DND-41 (cell line): Measurements from ENCODE around the gene ATPAF1.

Source experiments
- ATAC-seq: fragments of 200-7000 bp; cut with Tn5 transposase; 3 replicates; pipeline ENCODE4 v1.9.1; 2021; ENCODE audit warnings: low read depth; ENCODE audit not compliant: insufficient read depth
- DNase-seq: peaks from one replicate; pipeline ENCODE4 v3.0.0-alpha.2; 2020
- H2AFZ ChIP-seq: 2 replicates; pipeline ENCODE4 v1.6.0; 2012; ENCODE audit warnings: low read depth, low read length
- H3K27ac ChIP-seq: 2 replicates; pipeline ENCODE4 v1.5.1; 2012; ENCODE audit warnings: low read length, inconsistent platforms
- H3K27me3 ChIP-seq: fragments of 200-600 bp; sonication (generic); 2 replicates; pipeline ENCODE4 v1.6.0; 2012; ENCODE audit warnings: low read length, mild to moderate bottlenecking, inconsistent platforms; ENCODE audit not compliant: insufficient read depth, poor library complexity
- H3K36me3 ChIP-seq: 2 replicates; pipeline ENCODE4 v1.5.1; 2012; ENCODE audit warnings: low read length, inconsistent platforms; ENCODE audit not compliant: insufficient read depth
- H3K4me1 ChIP-seq: 2 replicates; pipeline ENCODE4 v1.5.1; 2012; ENCODE audit warnings: mild to moderate bottlenecking, low read length; ENCODE audit not compliant: insufficient read depth
- H3K4me2 ChIP-seq: 2 replicates; pipeline ENCODE4 v1.6.0; 2012; ENCODE audit warnings: mild to moderate bottlenecking, moderate library complexity, low read length, inconsistent platforms; ENCODE audit not compliant: insufficient read depth
- H3K4me3 ChIP-seq, 2 experiments: fragments of 200-600 bp in 1 of 2; shearing (Covaris generic) in 1 of 2; 2 replicates each; pipeline ENCODE4 v1.5.1; 2012 to 2016; ENCODE audit warnings: inconsistent platforms in 2 of 2, low read length in 2 of 2, mild to moderate bottlenecking in 2 of 2, low read depth in 1 of 2, moderate library complexity in 1 of 2
- H3K79me2 ChIP-seq: 2 replicates; pipeline ENCODE4 v1.6.0; 2012; ENCODE audit warnings: low read length, inconsistent platforms; ENCODE audit not compliant: insufficient read depth
- H3K9ac ChIP-seq: 2 replicates; pipeline ENCODE4 v1.6.0; 2012; ENCODE audit warnings: low read depth, mild to moderate bottlenecking, inconsistent platforms, low read length, moderate library complexity
- H3K9me3 ChIP-seq: 2 replicates; pipeline ENCODE4 v1.5.1; 2012; ENCODE audit warnings: low read length, moderate library complexity, mild to moderate bottlenecking, inconsistent platforms; ENCODE audit not compliant: insufficient read depth, severe bottlenecking
- H4K20me1 ChIP-seq: 2 replicates; pipeline ENCODE4 v1.6.0; 2012; ENCODE audit warnings: low read length; ENCODE audit not compliant: insufficient read depth
- EZH2 ChIP-seq: IDR thresholded peaks from 3 replicates; pipeline ENCODE4 v1.6.1; 2012; ENCODE audit warnings: borderline replicate concordance, low read depth, mild to moderate bottlenecking, moderate library complexity, low read length, inconsistent platforms; ENCODE audit not compliant: severe bottlenecking
- TF ChIP-seq, protein P1 (sequence below): IDR thresholded peaks from 2 replicates; pipeline ENCODE4 v1.5.1; 2012; ENCODE audit warnings: borderline replicate concordance, low read length, moderate library complexity, mild to moderate bottlenecking; ENCODE audit not compliant: poor library complexity, severe bottlenecking; ENCODE audit errors: extremely low read depth

ATPAF1 gene

DNA sequence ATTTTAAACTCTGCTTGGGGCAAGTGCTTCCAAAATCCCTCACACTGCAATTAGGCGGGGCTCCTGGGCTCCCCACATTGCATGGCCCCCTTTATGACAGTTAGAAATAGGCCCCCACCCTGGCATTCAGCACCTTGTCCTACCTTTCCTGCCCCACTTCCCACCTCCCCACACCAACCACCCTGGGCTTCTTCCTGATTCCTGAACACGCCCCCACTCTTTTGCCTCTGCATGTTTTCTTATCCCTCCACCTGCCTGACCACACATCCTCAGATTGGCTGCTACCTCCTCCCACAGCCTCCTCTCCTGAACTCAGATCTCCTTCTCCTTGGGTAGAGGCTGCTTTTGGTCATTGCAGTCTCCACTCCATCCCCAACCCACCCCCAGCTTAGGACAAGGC, 53.1 kb downstream of the ATPAF1 start:
- Histone ChIP-seq H4K20me1 (no peaks in the 10 kb centered on the region), H3K4me2 (peak overlapping the region; percentile 96), H3K4me3 (peak overlapping the region in 1 of 2 experiments; percentile 78; a peak in 2 of 4 replicates), H3K36me3 (no peaks in the 10 kb centered on the region), H3K9ac (peak overlapping the region; percentile 65; the same call in 1 of the 2 replicates), H3K27me3 (peaks cover 4% of the 10 kb centered on the region), H3K27ac (no peak overlapping the region), H3K79me2 (no peaks in the 10 kb centered on the region), H3K4me1 (peaks cover 20% of the 10 kb centered on the region), H3K9me3 (no peaks in the 10 kb centered on the region), H2AFZ (no peak overlapping the region; the same call in 1 of the 2 replicates)
- DNase-seq: no peak
- TF ChIP-seq, protein P1, sequence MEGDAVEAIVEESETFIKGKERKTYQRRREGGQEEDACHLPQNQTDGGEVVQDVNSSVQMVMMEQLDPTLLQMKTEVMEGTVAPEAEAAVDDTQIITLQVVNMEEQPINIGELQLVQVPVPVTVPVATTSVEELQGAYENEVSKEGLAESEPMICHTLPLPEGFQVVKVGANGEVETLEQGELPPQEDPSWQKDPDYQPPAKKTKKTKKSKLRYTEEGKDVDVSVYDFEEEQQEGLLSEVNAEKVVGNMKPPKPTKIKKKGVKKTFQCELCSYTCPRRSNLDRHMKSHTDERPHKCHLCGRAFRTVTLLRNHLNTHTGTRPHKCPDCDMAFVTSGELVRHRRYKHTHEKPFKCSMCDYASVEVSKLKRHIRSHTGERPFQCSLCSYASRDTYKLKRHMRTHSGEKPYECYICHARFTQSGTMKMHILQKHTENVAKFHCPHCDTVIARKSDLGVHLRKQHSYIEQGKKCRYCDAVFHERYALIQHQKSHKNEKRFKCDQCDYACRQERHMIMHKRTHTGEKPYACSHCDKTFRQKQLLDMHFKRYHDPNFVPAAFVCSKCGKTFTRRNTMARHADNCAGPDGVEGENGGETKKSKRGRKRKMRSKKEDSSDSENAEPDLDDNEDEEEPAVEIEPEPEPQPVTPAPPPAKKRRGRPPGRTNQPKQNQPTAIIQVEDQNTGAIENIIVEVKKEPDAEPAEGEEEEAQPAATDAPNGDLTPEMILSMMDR: no peak
- no peak for TF ChIP-seq EZH2
- no peak for ATAC-seq

DNA sequence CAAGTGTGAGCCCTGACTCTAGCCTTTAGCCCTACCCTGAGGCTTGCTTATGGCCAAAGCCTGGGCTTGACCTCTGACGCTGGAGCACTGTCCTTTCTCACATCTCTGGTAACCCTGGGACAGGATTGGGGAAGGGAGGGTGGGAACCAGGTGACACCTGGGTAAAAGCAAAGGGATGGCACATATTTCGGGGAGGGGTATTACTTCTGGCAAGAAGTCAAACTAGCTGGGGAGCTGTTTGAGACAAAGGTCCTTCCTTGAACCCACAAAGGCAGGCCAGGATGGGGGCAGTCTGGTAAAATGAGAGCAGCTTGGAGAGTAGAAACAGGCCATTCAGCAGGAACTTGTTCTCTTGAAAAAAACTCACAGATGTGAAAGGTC, 53.6 kb downstream of the ATPAF1 start:
- Histone ChIP-seq H3K9ac (no peak overlapping the region), H3K4me3 (no peak overlapping the region), H3K79me2 (no peaks in the 10 kb centered on the region), H2AFZ (no peak overlapping the region), H3K4me2 (no peak overlapping the region), H3K9me3 (no peaks in the 10 kb centered on the region), H3K27ac (no peak overlapping the region), H3K4me1 (peaks cover 20% of the 10 kb centered on the region), H3K27me3 (peaks cover 4% of the 10 kb centered on the region), H3K36me3 (no peaks in the 10 kb centered on the region), H4K20me1 (no peaks in the 10 kb centered on the region)
- TF ChIP-seq, protein P1: no peak
- no peak for TF ChIP-seq EZH2
- ATAC-seq: no peak
- no peak for DNase-seq

DNA sequence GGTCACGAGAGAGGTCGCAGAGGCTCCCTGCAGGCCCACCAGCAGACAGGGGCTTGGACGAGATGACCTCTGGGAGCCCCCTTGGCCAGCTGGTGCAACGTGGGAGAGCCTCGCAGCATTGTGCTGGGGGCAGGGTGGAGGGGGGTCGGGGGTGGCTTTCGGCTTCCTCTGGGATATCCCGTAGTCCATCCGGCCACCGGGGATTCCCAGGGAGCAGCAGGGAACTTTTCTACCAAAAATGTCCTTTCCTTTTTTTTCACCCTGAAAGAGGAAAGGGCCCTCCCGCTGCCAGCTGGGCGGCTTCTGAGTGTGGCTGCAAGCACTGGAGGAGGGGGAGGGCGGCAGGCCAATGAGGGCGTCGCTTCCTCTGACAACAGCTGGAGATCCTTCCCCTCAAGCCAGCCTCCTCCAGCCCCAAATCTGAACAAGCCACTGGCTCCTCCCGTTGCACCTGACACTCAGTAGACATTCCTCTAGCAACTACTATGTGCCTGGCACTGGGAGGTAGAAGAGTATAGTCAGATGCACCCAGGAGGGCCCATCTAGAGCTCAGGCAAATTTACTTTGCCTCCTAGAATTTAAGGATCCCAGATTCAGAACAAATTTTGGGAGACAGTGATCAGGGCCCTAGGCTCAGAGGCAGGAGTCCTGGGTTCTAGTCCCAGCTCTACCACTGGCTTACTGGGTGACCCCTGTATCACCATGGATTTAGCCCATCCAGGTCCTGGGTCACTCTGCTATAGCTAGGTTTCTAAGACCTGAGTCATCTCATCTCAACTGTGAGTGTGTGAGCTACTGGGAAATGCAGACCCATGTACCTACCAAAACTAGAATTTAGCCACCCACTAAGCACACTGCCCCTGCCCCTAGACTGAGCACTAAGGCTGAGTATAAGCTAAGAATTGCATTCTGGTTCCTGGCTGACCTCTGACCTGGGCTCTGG, 54.2 kb downstream of the ATPAF1 start:
- Histone ChIP-seq H3K79me2 (no peaks in the 10 kb centered on the region), H3K4me2 (no peak overlapping the region), H4K20me1 (no peaks in the 10 kb centered on the region), H3K36me3 (0 out of 2 replicates have a peak, but pooled peaks cover 3% of the 10 kb centered on the region), H2AFZ (no peak overlapping the region), H3K4me1 (peaks cover 20% of the 10 kb centered on the region), H3K9me3 (no peaks in the 10 kb centered on the region), H3K9ac (no peak overlapping the region), H3K27ac (no peak overlapping the region), H3K27me3 (peaks cover 4% of the 10 kb centered on the region), H3K4me3 (no peak overlapping the region)
- TF ChIP-seq, protein P1: no peak
- no peak for TF ChIP-seq EZH2
- peak; percentile 71 for ATAC-seq
- peak; percentile 72 for DNase-seq
